ENCODE measurements around the gene PROCA1.
A peak's percentile ranks its signal among the peaks of the same experiment; 100 is the strongest.

The PROCA1 gene

GRCh38 chr17:28746611-28747050 is 34.9 kb upstream of the PROCA1 start:
- H3K36me3 ChIP-seq (ENCODE audit: control insufficient read depth, low read length), result peaks cover 77% of the 10 kb centered on the region
- no peaks in the 10 kb centered on the region for H3K27me3 ChIP-seq (ENCODE audit: control insufficient read depth, low read length)
- H3K4me2 ChIP-seq (ENCODE audit: low read length), result peak overlapping the region; percentile 99
- H3F3A ChIP-seq (ENCODE audit: control insufficient read depth, insufficient read depth), result peaks cover 29% of the 10 kb centered on the region
- no peaks in the 10 kb centered on the region for H3K9me2 ChIP-seq (replicated peaks; ENCODE audit: control insufficient read depth, low read length)
- H3K4me1 ChIP-seq (ENCODE audit: control insufficient read depth, low read length), result peaks cover 50% of the 10 kb centered on the region
- H3K4me3 ChIP-seq (ENCODE audit: low read length), result peak overlapping the region; percentile 97
- peaks cover 27% of the 10 kb centered on the region for H4K20me1 ChIP-seq (ENCODE audit: control insufficient read depth, insufficient read depth, low read depth, low read length)
- H3K9me3 ChIP-seq (ENCODE audit: control insufficient read depth, insufficient read depth, low read length), result no peaks in the 10 kb centered on the region
- TF ChIP-seq CTCF (IDR thresholded peaks at IDR 0.05; ENCODE audit: low read depth, low read length, poor library complexity, severe bottlenecking) (no peak), EZH2phosphoT487 (IDR thresholded peaks at IDR 0.05; ENCODE audit: borderline replicate concordance, low read length) (no peak)
- H3K27ac ChIP-seq (ENCODE audit: low read depth, low read length), result no peak overlapping the region; the same call in 1 of the 2 replicates
- H3K79me2 ChIP-seq (ENCODE audit: control insufficient read depth, low read length), result peaks cover 61% of the 10 kb centered on the region

- no peaks in the 10 kb centered on the region for H3K9me2 ChIP-seq (replicated peaks; ENCODE audit: control insufficient read depth, low read length)
These were observed 34.2 kb upstream of the PROCA1 start for GRCh38 chr17:28745786-28746411.

GRCh38 chr17:28744972-28745785 is 33.5 kb upstream of the PROCA1 start:
- Histone ChIP-seq H3K27ac (ENCODE audit: low read depth, low read length) (peak overlapping the region; percentile 90), H4K20me1 (ENCODE audit: control insufficient read depth, insufficient read depth, low read depth, low read length) (peaks cover 20% of the 10 kb centered on the region), H3K9me2 (replicated peaks; ENCODE audit: control insufficient read depth, low read length) (no peaks in the 10 kb centered on the region), H3K4me1 (ENCODE audit: control insufficient read depth, low read length) (peaks cover 60% of the 10 kb centered on the region), H3K79me2 (ENCODE audit: control insufficient read depth, low read length) (peaks cover 59% of the 10 kb centered on the region), H3F3A (ENCODE audit: control insufficient read depth, insufficient read depth) (peaks cover 33% of the 10 kb centered on the region), H3K4me3 (ENCODE audit: low read length) (peak overlapping the region; percentile 97), H3K9me3 (ENCODE audit: control insufficient read depth, insufficient read depth, low read length) (no peaks in the 10 kb centered on the region), H3K36me3 (ENCODE audit: control insufficient read depth, low read length) (peaks cover 74% of the 10 kb centered on the region), H3K4me2 (ENCODE audit: low read length) (peak overlapping the region; percentile 99), H3K27me3 (ENCODE audit: control insufficient read depth, low read length) (no peaks in the 10 kb centered on the region)
- TF ChIP-seq EZH2phosphoT487 (IDR thresholded peaks at IDR 0.05; ENCODE audit: borderline replicate concordance, low read length), result no peak
- no peak for TF ChIP-seq CTCF (IDR thresholded peaks at IDR 0.05; ENCODE audit: low read depth, low read length, poor library complexity, severe bottlenecking)

More at GRCh38 chr17:28745786-28746411, 34.2 kb upstream of the PROCA1 start:
- Histone ChIP-seq H3K9me3 (ENCODE audit: control insufficient read depth, insufficient read depth, low read length) (no peaks in the 10 kb centered on the region), H3K4me3 (ENCODE audit: low read length) (peak overlapping the region; percentile 97), H4K20me1 (ENCODE audit: control insufficient read depth, insufficient read depth, low read depth, low read length) (peaks cover 27% of the 10 kb centered on the region), H3K4me1 (ENCODE audit: control insufficient read depth, low read length) (peaks cover 57% of the 10 kb centered on the region), H3K27me3 (ENCODE audit: control insufficient read depth, low read length) (no peaks in the 10 kb centered on the region), H3K4me2 (ENCODE audit: low read length) (peak overlapping the region; percentile 99), H3K36me3 (ENCODE audit: control insufficient read depth, low read length) (peaks cover 74% of the 10 kb centered on the region), H3F3A (ENCODE audit: control insufficient read depth, insufficient read depth) (peaks cover 32% of the 10 kb centered on the region), H3K27ac (ENCODE audit: low read depth, low read length) (peak overlapping the region; percentile 90), H3K79me2 (ENCODE audit: control insufficient read depth, low read length) (peaks cover 60% of the 10 kb centered on the region)
- TF ChIP-seq EZH2phosphoT487 (IDR thresholded peaks at IDR 0.05; ENCODE audit: borderline replicate concordance, low read length) (no peak), CTCF (IDR thresholded peaks at IDR 0.05; ENCODE audit: low read depth, low read length, poor library complexity, severe bottlenecking) (no peak)
